T-helper 2 cell treated with Interferon-gamma antibody and Interleukin-4, amounts not matched to agents 100 ng/mL and 5 ng/mL, for 36 hours (primary cell): ENCODE results near the gene HSD17B11. TPM values are rescaled to one million over a fixed set of nuclear protein-coding genes. Genes with fewer than 3 reads are reported as not detected.
"Not testable (repeated sequence)": the region's sequence is repeated elsewhere in the genome, so short reads cannot be mapped to it uniquely, and the experiment has no call there.

ENCODE experiments used
- intact Hi-C: fragments of 100-400 bp; cut with micrococcal nuclease; formaldehyde crosslinking; loops from one replicate; pipeline ENCODE4 v1.15.1; 2023
- total RNA-seq: library from RNA; stranded (reverse); gene quantifications from 2 replicates; pipeline ENCODE4 v1.2.3, GENCODE V29; 2022

The HSD17B11 gene
- total RNA-seq, 1 donor from 2014 or later = 27.8 TPM

GRCh38 chr4:87311684-87312083 lies 79.3 kb downstream of the HSD17B11 start:
- intact Hi-C loops = no loop called here

- intact Hi-C loops = no loop called here
Observed at GRCh38 chr4:87310691-87311335, 80.2 kb downstream of the HSD17B11 start.

GRCh38 chr4:87309625-87310024 lies 81.4 kb downstream of the HSD17B11 start:
- intact Hi-C loops = no loop called here

- intact Hi-C loops = no loop called here
Observed at GRCh38 chr4:87306056-87306455, 84.9 kb downstream of the HSD17B11 start.

GRCh38 chr4:87305562-87305961 lies 85.4 kb downstream of the HSD17B11 start:
- intact Hi-C loops = no loop called here

- intact Hi-C loops = no loop called here
Observed at GRCh38 chr4:87304745-87305432, 86.1 kb downstream of the HSD17B11 start.

- intact Hi-C loops = no loop called here
Observed at GRCh38 chr4:87299898-87300297, 91.1 kb downstream of the HSD17B11 start.

- intact Hi-C loops = no loop called here
Observed at GRCh38 chr4:87298362-87298761, 92.6 kb downstream of the HSD17B11 start.

GRCh38 chr4:87294911-87295310 lies 96.1 kb downstream of the HSD17B11 start:
- intact Hi-C loops = not testable (repeated sequence)

GRCh38 chr4:87293889-87294288 lies 97.1 kb downstream of the HSD17B11 start:
- intact Hi-C loops = not testable (repeated sequence)

GRCh38 chr4:87286970-87287369 lies 104.0 kb downstream of the HSD17B11 start:
- intact Hi-C loops = no loop called here

Other genes starting within 250 kb of the HSD17B11 start
- gene KLHL8, start 170.6 kb downstream of the HSD17B11 start, total RNA-seq = 10.3 and 11.4 TPM in 2 replicates
- 0.25 and 0.41 TPM in 2 replicates for gene HSD17B13, start 68.3 kb downstream of the HSD17B11 start, total RNA-seq
- 11.4 and 13.1 TPM in 2 replicates for gene NUDT9, start 31.4 kb upstream of the HSD17B11 start, total RNA-seq
- gene SPARCL1, start 138.2 kb upstream of the HSD17B11 start, total RNA-seq = not detected in 2 replicates
- not detected in 2 replicates for gene DSPP, start 217.3 kb upstream of the HSD17B11 start, total RNA-seq